GM20431 (cell line): ENCODE results near the gene TEX19.

ENCODE experiments used
- in situ Hi-C: fragments of 300-500 bp; cut with MseI, MboI; formaldehyde crosslinking; loops from one replicate; pipeline ENCODE4 v1.15.0; 2020; ENCODE audit warnings: low sequenced_read_pairs; ENCODE audit not compliant: unreplicated experiment

The TEX19 gene

GRCh38 chr17:82351254-82351712 is 7.8 kb upstream of the TEX19 start:
- in situ Hi-C loops: loop anchor here (10.0 kb wide), 2 partner anchors 54 to 204 kb away; no protein-coding TSS in a partner anchor

- in situ Hi-C loops: loop anchor here (10.0 kb wide), 2 partner anchors 53 to 203 kb away; no protein-coding TSS in a partner anchor
Observed at GRCh38 chr17:82351713-82352488, 7.1 kb upstream of the TEX19 start.

- in situ Hi-C loops: loop anchor here (10.0 kb wide), 2 partner anchors 51 to 201 kb away; no protein-coding TSS in a partner anchor
Observed at GRCh38 chr17:82353484-82353883, 5.6 kb upstream of the TEX19 start.

GRCh38 chr17:82354804-82355308 is 4.2 kb upstream of the TEX19 start:
- in situ Hi-C loops: loop anchor here (10.0 kb wide), 2 partner anchors 50 to 200 kb away; no protein-coding TSS in a partner anchor

- in situ Hi-C loops: loop anchor here (10.0 kb wide), 2 partner anchors 49 to 199 kb away; no protein-coding TSS in a partner anchor
Observed at GRCh38 chr17:82355770-82356427, 3.1 kb upstream of the TEX19 start.

GRCh38 chr17:82356845-82357355 is 2.1 kb upstream of the TEX19 start:
- in situ Hi-C loops: loop anchor here (10.0 kb wide), 2 partner anchors 48 to 198 kb away; no protein-coding TSS in a partner anchor

- in situ Hi-C loops: loop anchor here (10.0 kb wide), 2 partner anchors 47 to 197 kb away; no protein-coding TSS in a partner anchor
Observed at GRCh38 chr17:82357394-82357793, 1.7 kb upstream of the TEX19 start.

GRCh38 chr17:82359451-82360074 is 516 bp downstream of the TEX19 start:
- in situ Hi-C loops: loop anchor here (10.0 kb wide), 2 partner anchors 45 to 195 kb away; no protein-coding TSS in a partner anchor

GRCh38 chr17:82361885-82362633 is 3.0 kb downstream of the TEX19 start:
- in situ Hi-C loops: no loop called here

- in situ Hi-C loops: no loop called here
Observed at GRCh38 chr17:82365606-82366295, 6.7 kb downstream of the TEX19 start.

GRCh38 chr17:82366749-82367148 is 7.7 kb downstream of the TEX19 start:
- in situ Hi-C loops: no loop called here

- in situ Hi-C loops: no loop called here
Observed at GRCh38 chr17:82367724-82368524, 8.9 kb downstream of the TEX19 start.

GRCh38 chr17:82369211-82369610 is 10.2 kb downstream of the TEX19 start:
- in situ Hi-C loops: no loop called here

GRCh38 chr17:82370471-82371332 is 11.7 kb downstream of the TEX19 start:
- in situ Hi-C loops: no loop called here

GRCh38 chr17:82371333-82372248 is 12.5 kb downstream of the TEX19 start, which contains the start of gene UTS2R:
UTS2R (plus strand) TSS chr17:82371765; CDS start chr17:82374325, 2,560 bp downstream.
- in situ Hi-C loops: no loop called here
